Measurements from ENCODE around the gene TTC23.
A peak's percentile ranks its signal among the peaks of the same experiment; 100 is the strongest.
"Not testable (repeated sequence)": the region's sequence is repeated elsewhere in the genome, so short reads cannot be mapped to it uniquely, and the experiment has no call there.

TTC23 gene

DNA sequence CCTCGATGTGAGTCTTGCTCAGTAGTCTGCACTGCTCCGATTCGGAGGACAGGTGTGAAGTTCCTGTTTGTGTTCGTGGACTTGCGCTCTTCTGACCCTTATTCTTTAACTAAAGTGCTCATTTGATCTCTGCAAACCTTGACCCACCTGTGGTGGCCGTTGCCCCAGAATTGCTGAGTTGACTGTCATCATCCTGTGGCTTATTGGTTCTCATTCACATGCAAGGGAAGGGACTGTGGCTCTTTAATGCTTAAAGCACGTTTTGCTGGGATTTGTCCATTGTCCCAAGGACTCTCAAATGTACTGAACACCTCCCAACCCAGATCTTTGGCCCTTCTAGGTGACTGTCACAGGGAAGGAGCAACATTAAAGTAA is 131.1 kb downstream of the TTC23 start:
- no peak for DNase-seq

- no peak for DNase-seq
Observed at GRCh38 chr15:99117563-99118257, 131.7 kb downstream of the TTC23 start.

DNA sequence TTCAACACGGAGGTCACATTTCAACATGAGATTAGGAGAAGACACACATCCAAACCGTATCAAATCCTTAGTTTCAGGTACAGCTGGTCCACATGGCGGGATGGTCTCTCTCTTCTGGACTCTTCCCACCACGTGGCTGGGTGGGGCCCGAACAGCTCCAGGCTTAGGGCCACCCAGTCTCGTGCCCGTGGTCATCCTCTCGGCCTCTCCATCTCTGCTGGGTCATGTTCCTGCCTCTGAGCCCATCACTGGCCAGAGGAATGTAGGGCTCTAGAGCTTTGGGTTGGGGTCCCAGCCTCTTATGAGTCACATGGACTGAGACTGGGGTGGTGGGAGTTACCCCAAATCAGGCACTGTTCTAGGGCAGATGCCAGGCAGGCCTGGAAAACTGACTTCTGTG is 132.3 kb downstream of the TTC23 start:
- no peak for DNase-seq

- no peak for DNase-seq
Observed at GRCh38 chr15:99115300-99116215, 133.8 kb downstream of the TTC23 start.

DNA sequence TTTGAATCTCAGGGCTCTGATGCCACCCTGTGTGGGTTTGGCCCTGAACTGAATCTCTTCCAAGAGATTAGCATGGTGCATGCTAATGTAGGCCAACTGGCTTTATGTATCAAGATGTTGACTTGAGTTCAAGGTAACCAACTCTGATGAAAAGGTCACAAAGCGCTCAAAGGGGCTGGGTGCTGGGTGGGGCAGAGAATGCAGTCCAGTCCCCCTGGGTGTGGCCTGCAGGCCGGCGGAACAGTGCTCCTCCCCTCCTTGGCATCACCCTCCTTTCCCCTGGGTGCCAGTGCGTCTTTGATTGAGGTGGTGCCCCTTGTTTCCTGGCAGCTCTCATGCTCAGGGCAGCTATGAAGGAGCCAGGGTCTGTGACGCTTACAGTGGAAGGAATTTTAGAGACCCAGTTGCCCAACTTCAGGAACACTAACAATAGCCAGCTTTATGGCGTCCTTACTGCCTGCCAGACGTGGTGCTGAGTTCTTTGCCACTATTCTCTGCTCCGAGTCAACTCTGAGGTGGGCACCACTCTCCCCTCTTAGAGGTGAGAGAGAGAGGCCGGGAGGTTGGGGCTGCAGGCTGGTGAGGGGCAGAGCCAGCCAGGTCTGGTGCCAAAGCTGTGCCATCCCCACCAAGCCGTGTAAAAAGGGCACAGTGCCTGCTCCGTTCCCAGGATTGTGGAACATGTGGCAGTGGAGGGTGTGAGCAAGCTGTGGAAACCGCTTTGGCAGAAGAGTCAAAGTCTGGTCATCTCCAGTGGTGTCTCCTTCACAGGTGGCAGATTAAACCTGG is 134.7 kb downstream of the TTC23 start:
- DNase-seq, result no peak

DNA sequence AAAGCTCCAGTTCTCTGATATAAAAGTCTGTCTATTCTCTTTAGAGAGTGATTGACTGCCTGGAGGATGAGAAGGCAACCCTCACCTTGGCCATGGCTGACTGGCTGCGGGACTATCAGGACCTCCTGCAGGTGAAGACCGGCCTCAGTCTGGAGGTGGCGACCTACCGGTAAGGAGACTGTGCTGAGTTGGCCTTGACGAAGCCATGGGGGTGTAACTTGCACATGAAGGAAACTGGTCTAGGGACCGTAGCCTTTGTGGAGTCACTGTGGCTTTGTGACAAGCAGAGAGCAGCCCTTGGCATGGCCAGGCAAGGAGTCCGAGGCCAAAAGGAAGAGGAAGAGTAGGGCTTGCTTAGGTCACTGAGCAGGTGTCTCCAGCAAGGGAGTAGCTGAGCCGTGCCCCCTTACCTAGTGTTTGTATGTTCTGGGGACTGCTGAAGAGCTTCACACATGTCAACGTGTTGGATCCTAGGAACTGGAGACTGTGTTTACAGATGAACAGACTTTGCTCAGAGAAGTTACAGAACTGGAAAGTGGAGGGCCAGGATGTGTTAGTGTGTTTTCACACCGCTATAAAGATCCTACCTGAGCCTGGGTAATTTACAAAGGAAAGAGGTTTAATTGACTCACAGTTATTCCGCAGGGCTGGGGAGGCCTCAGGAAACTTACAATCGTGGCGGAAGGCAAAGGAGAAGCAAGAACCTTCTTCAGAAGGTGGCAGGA is 135.7 kb downstream of the TTC23 start:
- DNase-seq, result no peak

- DNase-seq, result not testable (repeated sequence)
Observed at GRCh38 chr15:99111641-99112040, 137.7 kb downstream of the TTC23 start.

- no peak for DNase-seq
Observed at GRCh38 chr15:99110581-99111320, 138.6 kb downstream of the TTC23 start.

- DNase-seq, result no peak
Observed at GRCh38 chr15:99110093-99110492, 139.3 kb downstream of the TTC23 start.

- no peak for DNase-seq
Observed at GRCh38 chr15:99109555-99110021, 139.8 kb downstream of the TTC23 start.

DNA sequence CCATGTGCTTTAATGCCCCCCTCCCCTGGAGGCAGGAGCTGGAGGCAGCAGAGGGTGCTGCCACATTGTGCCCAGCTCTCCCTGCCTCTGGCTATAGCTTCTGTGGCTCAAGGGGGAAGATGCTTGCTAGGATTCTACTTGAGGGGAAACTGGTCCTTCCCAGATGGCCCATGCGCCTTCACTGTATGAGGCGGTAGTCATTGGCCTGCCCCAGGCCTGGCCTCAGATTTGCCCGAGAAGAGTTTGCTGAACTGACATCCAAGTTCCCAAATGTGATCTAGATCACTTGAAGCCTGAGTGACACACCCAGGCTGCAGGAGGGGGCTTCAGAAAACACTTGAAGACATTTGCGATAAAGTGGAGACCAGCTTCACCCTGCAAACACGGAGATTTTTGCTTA is 140.4 kb downstream of the TTC23 start:
- no peak for DNase-seq

DNA sequence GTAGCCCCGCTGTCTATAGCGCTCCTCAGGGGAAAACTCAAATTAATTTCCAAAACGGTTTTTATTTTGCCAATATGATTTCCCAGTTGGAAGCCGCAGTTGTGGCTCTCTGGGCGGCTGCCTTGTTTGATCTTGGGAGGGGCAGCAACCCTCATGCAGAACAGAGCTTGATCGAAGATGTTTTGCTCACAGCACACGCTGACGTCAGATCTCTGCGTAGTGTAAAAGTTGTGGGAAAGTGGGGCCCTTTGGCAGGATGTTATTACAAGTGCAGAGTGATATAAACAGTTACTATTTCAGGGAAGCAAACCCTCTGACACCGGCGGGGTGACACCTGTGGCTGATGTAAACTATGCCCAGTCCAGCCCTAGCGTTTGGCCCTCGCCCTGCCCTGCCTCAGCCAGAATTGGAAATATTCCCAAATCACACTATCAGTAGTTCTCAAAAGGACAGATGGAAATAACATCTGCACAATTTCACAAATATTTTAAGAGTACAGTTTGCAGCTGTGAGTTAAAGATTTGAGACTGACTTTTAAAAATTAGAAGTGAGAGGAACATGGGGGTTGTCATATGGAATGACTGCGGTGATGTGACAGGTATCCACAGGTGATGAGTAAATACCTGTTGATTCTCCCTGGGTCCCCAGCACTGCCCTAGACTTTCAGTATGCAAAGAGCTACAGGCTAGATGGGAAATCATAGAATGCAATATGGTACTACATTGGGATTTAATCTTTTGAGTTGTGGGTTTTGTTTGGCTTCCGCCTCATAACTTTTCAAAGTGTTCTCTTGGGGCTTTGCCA is 142.8 kb downstream of the TTC23 start:
- no peak for DNase-seq

DNA sequence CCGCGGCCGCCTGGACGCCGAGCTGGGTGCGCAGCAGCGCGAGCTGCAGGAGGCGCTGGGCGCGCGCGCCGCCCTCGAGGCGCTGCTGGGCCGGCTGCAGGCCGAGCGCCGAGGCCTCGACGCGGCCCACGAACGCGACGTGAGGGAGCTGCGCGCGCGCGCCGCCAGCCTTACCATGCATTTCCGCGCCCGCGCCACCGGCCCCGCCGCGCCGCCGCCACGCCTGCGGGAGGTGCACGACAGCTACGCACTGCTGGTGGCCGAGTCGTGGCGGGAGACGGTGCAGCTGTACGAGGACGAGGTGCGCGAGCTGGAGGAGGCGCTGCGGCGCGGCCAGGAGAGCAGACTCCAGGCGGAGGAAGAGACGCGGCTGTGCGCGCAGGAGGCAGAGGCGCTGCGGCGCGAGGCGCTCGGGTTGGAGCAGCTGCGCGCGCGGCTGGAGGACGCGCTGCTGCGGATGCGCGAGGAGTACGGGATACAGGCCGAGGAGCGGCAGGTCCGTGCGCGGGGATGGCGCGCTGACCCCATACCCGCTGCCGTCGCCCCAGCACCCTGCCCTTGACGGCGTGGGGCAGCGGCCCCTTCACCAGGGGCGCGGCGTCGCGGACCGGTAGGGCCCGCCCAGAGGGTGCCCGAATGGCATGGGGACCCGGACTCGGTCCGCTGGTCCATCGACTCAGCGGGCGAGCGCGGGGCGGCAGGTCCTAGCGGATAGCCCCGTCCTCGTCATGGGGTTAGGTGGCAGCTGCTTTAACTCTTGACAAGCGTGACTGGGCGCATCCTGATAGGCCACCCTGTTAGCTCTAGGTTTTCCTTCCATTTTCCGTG is 143.7 kb downstream of the TTC23 start:
- peak in 3 of 14 donors; percentile 51 to 72 (median 59) for DNase-seq

DNA sequence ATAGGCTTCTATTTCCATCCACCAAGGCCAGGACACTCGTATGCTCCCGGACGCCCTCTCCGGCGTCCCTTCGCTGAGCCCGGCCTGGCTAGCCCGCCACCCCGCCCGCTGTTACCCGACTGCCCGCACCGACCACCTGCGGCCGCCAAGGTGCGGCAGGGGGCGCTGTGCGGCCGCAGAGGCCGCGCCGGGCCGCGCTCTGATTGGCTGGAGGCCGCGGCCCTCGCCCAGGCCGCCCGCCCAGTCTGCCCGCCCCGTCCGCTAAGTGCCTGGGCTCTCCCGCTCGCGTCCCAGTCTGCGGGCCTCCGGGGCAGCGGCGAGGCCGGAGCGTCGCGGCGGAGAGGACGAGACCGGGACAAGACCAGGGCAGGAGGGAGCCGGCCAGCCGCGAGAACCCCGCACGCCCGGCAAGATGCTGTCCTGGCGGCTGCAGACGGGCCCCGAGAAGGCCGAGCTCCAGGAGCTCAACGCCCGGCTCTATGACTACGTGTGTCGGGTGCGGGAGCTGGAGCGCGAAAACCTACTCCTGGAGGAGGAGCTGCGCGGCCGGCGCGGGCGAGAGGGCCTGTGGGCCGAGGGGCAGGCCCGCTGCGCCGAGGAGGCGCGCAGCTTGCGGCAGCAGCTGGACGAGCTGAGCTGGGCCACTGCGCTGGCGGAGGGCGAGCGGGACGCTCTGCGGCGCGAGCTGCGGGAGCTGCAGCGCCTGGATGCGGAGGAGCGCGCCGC is 144.4 kb downstream of the TTC23 start, which contains the start of gene SYNM:
Gene SYNM, plus strand, starts transcription at position 293 of the 726 bp plus-strand sequence. Its CDS starts 120 bp downstream, at position 413.
- peak in 13 of 14 donors; percentile 13 to 90 (median 70) for DNase-seq

DNA sequence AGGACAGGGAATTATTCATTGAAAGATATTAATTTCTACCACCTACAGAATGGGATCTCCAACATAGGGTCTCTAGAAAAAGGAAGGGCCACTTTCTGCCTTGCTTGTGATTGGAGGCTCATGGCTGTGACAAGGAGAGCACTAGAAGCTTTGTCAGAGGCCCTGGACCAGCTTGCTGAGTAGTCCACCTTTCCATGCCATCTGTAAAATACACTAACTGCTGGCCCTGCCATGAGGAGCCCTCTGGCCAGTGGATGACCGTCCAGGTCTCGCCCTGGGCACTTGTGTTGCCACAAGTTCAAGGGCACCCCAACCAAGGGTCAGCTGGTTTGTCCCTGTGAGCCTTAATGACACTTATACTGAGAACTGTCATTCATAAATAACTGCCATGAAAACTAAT is 146.1 kb downstream of the TTC23 start:
- DNase-seq, result no peak

GRCh38 chr15:99102332-99103235 is 146.8 kb downstream of the TTC23 start:
- no peak for DNase-seq

- DNase-seq, result no peak
Observed at GRCh38 chr15:99101501-99101900, 147.9 kb downstream of the TTC23 start.

Data from C1 segment of cervical spinal cord (tissue), 14 donors.